NCI-H748 (cell line): ENCODE results near the gene MGAT4A.
"Not testable (repeated sequence)": the region's sequence is repeated elsewhere in the genome, so short reads cannot be mapped to it uniquely, and the experiment has no call there.

Experiments
- DNase-seq: peaks from one replicate; lab custom pipeline; 2025; ENCODE audit not compliant: unreplicated experiment; lab: John Stamatoyannopoulos, UW

Gene MGAT4A

DNA sequence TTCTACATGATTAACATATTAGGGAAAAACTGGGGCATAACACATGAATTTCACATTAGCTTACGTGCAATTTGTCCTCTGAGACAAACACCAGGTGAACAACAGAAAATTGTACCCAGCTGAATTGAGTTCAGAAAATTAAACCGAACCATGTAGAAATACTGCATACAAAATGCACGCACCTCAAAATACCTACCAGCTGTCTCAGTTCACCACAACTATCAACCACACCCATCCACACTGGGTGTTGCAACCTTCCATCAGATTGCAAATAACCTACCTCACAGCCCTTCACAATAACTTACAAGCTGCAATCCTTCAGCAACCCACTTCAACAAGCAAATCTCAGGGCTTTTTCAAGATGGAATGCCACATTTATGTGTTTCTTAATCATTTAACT is 66.6 kb downstream of the MGAT4A start:
- DNase-seq = peak; percentile 2

DNA sequence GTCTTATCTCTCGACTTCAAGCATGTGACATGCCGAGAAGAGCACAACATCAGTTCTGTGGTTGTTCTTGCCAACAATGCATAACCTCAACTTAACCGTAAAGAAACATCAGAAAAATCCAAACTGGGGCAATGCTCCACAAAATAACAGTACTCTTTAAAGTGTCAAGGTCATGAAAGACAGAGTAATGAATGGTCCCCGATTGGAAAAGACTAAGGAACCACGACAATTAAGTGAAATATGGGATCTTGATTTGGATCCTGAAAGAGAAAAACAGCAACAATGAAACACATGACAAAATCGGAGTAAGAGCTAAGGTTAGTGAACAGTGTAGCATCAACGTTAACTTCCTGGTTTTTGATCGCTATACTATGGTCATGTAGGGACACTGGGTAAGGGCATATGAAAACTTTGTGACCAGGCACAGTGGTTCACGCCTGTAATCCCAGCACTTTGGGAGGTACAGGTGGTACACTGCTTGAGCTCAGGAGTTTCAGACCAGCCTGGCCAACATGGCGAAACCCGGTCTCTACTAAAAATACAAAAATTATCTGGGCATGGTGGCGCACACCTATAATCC is 67.3 kb downstream of the MGAT4A start:
- DNase-seq = no peak

DNA sequence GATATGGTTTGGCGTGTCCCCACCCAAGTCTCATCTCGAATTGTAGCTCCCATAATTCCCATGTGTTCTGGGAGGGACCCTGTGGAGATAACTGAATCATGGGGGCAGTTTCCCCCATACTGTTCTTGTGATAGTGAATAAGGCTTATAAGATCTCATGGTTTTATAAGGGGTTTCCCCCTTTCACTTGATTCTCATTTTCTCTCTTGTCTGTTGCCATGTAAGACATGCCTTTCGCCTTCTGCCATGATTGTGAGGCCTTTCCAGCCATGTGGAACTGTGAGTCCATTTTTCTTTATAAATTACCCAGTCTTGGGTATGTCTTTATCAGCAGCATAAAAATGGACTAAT is 71.5 kb downstream of the MGAT4A start:
- not testable (repeated sequence) for DNase-seq

DNA sequence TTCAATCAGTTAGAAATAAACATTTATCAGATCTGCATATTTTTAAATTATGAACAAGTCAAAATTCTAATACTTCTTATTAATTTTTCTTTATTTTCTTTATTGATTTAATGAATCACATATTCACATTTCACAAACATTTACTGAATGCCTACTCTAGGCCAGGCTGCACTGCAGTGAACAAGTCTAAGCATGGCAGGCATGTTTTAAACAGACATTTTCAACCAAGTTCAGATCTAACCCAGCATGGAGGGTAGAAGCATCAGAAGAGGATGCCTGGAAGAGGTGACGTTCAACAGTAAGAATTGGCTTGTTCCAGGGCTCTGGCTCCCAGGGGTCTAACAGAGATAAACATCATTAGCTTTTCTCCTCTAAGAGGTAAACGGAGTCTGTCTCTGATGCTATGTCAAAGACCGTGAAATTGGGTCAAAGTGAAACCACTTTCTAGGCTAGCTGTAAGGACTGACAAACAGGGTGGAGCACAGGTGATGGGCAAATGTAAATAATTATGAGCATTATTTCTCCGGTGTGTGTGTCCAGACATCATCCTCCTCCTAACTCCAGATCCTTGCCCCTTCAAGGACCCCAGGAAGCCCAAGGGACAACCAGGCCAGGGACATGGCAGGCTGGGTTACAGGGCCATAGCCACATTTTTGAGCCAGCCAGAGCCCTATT is 72.0 kb downstream of the MGAT4A start:
- no peak for DNase-seq

DNA sequence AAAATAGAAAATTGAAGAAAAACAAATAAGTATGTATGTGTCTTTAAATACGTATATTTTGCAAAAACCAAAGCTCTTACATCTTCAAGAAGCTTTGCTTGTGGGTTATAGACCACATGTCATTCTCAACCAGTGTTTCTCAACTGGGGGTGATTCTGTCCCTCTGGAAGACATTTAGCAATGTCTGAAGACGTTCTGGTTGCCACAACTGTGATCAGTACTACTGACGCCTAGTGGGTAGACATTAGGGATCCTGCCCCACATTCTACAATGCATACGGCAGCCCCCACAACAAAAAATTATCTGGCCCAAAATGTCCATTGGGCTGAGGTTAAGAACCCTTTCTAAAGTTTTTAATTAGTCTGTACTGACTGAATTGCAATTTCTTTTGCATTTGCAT is 74.1 kb downstream of the MGAT4A start:
- DNase-seq = no peak

DNA sequence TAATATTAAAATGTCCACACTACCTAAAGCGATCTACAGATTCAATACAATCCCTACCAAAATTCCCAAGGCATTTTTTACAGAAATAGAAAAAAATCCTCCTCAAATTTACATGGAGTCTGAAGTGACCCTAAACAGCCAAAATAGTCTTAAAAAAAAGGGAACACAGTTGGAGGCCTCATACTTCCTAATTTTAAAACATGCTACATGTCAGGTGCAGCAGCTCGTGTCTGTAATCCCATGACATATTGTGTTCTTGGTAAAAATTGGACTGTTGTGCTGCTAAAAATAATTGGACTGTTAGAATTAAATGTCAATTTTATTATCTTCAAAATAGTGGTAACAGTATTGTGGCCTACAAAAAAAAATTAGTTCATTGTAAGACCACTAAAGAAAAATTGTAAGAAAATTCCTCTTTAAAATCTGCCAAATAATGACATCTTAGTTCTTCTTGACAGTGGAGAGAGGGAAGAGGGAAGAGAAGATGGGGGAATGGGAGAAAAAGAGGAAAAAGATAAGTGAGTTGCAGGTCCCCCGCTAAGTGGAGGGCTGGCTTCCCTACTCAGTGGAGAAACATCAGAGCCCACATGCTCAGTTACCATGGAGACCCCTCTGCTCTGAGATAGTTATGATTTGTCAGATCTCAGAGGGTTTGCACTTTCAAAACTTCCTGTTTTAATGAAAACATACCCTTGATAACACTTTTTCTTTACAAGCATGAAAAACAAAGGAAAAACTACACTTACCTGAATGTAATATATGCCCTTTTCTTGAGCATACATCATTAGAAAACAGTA is 76.0 kb downstream of the MGAT4A start:
- DNase-seq = peak; percentile 1

DNA sequence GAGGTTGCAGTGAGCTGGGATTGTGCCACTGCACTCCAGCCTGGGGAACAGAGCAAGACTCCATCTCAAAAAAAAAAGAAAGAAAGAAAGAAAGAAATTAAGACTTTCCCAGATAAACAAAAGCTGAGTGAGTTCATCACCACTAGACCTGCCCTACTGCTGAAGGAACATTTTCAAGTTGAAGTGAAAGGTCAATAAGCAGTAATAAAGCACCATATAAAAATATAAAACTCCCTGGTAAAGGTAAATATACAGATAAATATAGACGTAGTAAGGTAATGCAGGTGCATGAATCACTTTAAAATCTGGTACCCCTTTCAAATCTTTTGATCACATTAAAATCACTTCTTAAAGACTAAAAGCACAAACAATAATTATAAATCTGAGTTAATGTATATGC is 79.9 kb downstream of the MGAT4A start:
- DNase-seq = no peak

DNA sequence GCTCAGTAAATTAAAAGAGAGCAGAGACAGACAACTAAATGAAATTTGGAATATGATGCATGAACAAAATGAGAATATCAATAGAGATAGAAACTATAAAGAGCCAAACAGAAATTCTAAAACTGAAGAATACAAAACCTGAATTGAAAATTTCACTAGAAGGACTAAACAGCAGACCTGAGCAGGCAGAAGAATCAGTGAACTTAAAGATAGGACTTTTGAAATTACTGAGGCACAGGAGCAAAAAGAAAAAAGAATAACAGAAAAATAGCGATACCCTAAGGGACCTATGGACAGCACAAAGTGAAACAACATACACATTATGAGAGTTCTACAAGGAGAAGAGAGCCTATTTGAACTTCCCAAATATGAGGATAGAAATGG is 80.9 kb downstream of the MGAT4A start:
- DNase-seq = no peak

DNA sequence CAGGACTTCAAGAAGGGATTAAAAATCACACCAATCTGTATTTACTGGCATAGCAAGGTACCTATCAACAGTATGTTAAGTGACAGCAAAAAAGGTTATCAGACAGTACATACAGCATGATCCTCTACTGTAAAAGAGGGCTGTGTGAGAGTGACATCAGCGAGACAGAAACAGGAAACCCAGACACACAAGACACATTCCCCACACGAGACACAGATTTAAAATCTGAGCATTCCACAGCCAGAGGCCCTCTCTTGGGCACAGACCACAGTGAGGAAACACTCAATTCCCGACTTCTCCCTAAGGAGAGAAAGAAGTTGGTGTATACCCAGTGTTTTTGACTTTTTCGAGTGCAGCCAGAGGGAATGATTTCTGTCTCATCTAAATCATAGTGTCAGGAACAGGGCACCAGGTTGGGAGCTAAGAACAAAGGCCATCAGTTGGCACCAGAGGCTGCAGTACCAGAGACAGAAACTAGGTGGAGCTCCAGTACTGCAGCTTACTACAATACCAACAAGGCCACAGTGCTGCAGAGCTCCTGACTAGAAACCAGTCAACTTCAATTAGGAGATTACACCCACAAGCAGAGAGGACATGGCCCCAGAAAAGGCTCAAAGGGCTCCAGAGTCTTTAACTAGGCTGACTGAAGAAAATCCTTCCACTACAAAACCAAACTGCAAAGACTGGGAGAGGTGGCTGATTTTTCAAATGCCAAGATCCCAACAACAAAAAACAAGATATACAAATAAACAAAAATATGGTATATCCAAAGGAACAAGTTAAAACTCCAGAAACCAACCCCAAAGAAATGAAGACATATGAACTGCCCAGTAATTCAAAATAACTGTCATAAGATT is 81.6 kb downstream of the MGAT4A start:
- DNase-seq = peak; percentile 76

DNA sequence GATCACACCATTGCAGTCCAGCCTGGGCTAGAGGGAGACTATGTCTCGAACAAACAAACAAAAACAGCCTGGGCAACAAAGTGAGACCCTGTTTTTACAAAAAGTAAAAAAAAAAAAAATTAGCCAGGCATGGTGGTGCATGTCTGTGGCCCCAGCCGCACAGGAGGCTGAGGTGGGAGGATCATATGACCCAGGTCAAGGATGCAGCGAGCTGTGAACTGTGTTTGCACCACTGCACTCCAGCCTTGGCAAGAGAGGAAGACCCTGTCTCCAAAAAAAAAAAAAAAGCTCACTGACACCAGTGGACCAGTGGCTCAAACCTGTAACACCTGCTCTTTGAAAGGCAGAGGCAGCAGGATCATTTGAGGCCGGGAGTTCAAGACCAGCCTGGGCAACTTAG is 82.5 kb downstream of the MGAT4A start:
- DNase-seq = no peak

DNA sequence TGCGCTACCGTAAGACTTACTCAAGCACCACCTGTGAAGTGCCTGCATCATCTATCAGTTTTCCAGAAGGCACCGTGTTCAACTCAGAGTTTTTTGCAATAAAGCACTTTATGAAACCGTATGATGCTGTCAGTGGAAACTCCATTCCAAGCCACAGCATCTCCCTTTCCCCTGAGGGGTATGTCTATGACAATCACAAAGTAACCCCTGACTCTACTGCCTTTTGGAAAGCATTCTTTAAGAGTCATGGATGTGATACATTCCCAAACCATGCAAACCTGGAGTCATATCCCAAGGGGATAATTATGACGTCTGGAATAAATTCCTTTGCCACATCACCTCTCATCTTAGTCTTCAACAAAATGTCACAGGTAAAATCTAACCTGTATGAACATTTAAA is 83.3 kb downstream of the MGAT4A start:
- DNase-seq = no peak

DNA sequence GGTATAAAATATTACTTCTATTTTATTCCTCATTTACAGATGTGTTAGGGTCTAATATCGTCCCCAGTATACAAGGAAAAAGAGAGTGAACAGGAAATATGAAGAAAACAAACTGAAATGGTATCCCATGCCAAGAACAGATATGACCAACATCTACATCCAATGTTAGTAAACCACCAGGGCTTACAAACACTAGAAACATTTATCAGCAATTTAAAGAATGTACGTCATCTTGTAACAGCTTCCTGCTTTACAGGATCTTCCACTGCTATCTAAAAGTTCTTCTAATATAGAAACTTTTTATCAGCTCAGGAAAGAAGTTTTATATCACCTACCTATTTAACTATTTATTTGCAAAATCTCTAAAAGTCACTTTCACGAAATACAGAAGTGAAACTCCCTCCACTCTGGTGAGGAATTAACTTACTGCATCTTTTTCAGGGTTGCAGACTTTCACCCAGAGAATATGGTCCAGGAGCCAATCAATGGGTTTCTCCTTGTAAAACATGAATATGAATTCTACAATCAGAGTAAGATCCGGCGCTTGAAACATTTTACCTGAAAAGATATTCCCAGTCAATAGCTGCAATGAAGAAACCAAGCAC is 87.3 kb downstream of the MGAT4A start:
- no peak for DNase-seq

DNA sequence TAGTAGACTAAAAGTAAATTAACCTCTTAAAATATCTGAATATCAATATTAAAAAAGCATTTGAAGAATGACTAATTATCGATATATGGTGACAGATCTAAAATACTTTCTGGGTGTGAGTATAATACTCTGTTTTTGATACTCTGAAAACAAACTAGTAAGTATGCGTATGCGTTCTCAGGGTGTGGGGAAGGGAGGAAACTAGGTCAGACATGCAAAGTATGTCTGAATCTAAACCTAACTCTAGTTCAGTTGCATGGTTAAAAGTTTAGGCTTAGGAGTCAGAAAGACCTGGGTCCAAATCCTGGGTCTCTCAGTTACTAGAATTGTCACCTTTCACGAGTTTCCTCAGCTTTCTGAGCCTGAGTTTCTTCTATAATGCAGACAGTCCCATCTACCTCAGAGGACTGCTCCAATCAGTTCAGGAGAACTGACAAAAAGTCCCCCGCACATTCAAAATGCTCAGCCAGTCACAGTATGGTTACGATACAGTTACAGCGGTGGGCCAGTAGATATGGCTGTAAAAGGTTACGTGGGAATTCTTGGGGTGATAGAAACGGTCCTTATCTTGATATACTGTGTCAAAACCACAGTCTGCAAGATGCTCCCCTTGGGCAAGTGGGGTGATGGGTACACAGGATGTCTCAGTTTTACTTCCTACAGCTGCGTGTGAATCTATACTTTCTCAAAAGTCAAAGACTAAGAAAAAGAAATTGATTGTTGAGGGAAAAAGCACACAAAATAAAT is 93.4 kb downstream of the MGAT4A start:
- DNase-seq = no peak

DNA sequence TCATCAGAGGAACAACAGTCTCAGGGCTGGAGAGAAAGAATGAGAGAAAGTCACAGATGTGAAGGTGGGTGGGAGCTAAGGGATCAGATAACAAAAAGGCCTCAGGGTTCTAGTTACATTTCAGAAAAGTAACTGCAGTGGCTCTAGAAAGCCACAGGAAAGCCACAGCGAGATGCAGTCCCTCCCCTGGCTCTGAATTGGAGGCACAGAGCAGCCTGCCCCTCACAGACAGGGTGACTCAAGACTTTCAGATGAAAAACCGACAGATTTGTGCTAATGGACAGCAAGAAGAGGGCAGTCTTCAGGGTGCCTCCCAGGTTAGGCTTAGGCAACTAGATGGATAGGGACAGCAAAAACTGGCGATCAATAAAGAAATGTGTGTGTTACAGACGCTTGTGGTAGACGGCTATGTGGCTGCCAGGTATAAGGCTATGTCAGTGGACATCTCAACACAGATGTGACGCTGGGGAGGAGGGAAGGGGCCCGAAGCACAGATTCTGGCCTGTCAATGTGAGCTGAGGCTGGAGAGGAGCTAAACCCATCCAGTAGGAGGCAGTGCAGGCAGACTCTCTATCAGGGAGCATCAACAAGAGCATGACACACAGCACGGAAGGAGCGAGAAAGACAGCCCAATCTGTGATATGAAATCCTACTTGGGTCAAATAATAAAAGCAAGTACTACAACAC is 96.4 kb downstream of the MGAT4A start:
- no peak for DNase-seq

DNA sequence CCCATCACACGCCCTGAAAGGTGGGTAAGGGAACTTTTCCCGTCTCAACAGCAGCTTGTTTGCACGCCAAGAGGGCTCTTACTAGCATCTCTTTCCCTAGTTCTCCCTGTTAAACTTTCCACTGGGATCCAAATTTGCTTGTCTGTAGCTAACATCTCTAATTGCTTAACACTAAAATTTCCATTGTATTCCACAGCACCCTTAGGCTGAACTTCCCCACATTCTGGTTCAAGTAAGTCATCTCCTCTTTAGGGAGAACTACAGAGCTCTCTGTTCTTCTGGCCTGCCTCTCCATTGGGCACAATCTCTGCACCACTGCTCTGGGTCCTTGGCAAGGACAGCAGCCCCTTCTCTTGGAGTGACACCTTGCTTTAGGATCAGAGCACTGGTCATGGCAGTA is 98.6 kb downstream of the MGAT4A start:
- DNase-seq = no peak

DNA sequence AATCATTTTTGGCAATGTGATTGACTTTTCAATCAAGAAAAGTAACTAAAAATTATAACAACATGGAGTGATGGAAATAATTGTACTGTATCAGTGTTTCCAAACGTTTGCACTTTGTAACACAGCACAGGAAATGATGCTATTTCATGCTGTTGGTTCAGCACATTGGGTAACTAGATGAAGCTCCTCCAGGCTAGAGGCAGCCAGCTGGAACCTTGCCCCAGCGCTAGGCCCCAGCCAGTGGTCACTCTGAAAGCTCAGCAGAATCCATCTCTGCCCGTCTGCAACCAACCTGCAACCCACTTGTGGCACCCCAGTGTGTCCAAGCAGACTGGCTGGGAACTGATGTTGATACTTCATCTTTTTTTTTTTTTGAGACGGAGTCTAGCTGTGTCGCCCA is 107.3 kb downstream of the MGAT4A start:
- no peak for DNase-seq

DNA sequence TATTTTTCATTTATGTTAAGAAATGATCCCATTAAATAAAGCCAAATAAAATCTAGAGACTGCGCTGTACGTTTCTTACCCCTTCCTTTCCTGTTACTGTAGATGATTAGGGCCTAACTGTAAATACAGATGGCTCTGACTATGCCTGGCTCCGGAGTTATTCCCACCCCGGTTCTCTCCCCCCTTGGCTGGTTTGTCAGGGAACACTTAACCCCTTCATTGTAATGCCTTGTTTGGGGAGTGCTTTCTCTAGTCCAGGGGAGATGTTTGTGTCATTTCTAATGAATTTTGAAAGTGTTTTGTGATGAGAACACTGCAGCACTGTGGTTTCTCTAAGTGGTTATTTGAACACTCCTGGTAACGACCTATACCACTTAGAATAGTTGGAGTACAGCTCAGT is 113.8 kb downstream of the MGAT4A start:
- DNase-seq = no peak

DNA sequence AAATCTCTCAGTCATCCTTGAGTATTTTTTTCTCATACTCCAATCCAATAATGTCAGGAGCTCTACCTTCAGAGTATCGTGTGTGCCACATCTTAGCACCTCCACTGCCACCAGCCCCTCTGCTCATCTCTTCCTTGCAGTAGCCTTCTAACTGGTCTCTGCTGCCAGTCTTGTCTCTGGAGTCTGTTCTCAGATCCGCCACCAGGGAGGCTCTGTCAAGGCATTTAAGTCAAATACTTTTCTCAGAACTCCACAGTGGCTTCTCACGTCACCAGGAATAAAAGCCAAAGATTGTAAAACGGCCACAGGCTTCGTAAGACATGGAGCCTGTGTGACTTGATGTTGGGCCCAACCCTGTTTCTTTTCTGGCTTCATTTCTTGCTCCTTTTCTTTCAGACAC is 115.5 kb downstream of the MGAT4A start:
- DNase-seq = no peak

DNA sequence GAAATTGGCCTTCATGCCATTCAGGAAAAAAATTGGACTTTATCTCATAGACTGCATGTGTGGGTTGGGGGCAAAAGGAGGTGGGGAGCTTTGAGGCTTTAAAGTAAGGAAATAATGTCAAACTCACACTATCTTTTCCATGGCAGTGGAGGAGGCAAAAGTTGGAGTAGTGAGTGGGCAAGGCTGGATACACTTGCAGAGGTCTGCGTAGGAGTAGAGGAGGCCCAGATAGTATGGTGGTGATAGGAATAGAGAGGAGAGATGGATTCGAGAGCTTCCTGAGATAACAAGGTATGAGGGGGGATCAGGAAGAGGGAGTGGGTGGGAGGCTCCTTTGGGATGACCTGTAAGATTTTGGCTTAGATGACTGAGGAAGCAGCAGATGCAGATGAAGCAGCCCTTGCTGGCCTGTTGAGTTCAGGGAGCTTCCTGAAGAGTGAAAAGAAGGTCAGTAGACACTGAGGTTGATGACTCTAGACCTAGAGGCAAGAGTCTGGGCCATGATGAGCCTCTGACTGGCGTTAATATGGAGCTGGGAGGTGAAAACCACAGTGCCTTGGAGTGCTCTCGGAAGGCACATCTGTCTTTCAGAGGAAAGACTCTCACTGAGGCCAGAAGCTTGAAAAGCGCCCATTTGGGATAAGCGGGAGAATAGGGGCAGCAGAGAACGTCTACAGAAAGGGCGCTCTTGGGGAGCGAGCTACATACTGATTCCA is 116.8 kb downstream of the MGAT4A start:
- DNase-seq = no peak
